Motor neuron (in vitro differentiated cells): ENCODE results near the gene NAIF1. TPM values are rescaled to one million over a fixed set of nuclear protein-coding genes. Genes with fewer than 3 reads are reported as not detected.
"Not testable (repeated sequence)": the region's sequence is repeated elsewhere in the genome, so short reads cannot be mapped to it uniquely, and the experiment has no call there.

Experiments used
- ATAC-seq, 8 experiments: fragments of 200-7000 bp; cut with Tn5 transposase; replicated peaks in 6 of 8; 2 replicates each; pipeline ENCODE4 v1.8.0; 2021; ENCODE audit warnings: mild to moderate bottlenecking in 8 of 8, moderate library complexity in 8 of 8
- H3K27ac ChIP-seq, 2 donors: fragments of 250-450 bp; sonication (Bioruptor Pico); 2 replicates each; pipeline ENCODE4 v1.9.0; 2021; ENCODE audit warnings: antibody characterized with exemption in 2 of 2, mild to moderate bottlenecking in 2 of 2, moderate library complexity in 1 of 2
- H3K4me1 ChIP-seq, 2 donors: fragments of 250-450 bp; sonication (Bioruptor Pico); replicated peaks in 1 of 2; 2 replicates each; pipeline ENCODE4 v1.6.1; 2021; ENCODE audit warnings: antibody characterized with exemption in 2 of 2, mild to moderate bottlenecking in 2 of 2, moderate library complexity in 1 of 2
- H3K4me3 ChIP-seq, 5 donors: fragments of 250-450 bp; sonication (Bioruptor Pico); 2 replicates each; pipeline ENCODE4 v1.9.0; 2021; ENCODE audit warnings: antibody characterized with exemption in 5 of 5, mild to moderate bottlenecking in 5 of 5, moderate library complexity in 4 of 5
- WGBS, 10 experiments: fragments of 450-650 bp; shearing (Covaris generic); methylation state at CpG; one replicate each; pipeline ENCODE4 v1.0.0; 2022; 5-methylcytosine and 5-hydroxymethylcytosine counted together
- in situ Hi-C, 9 experiments: fragments of 400-800 bp; cut with MboI; loops; one replicate each; pipeline ENCODE4 v1.15.0; 2021; ENCODE audit warnings: low sequenced_read_pairs in 9 of 9, low pct_unique_long_range_greater_than_20kb in 2 of 9; ENCODE audit not compliant: unreplicated experiment in 9 of 9
- total RNA-seq, 8 experiments: library from RNA; unstranded; fragments of 300-600 nt; gene quantifications; 2 replicates each; pipeline versions ENCODE4 v1.2.3 to v1.2.4, GENCODE V29; 2022

NAIF1 gene
- total RNA-seq, 8 experiments from 2014 or later = 6.4 to 9.0 (median 8.0) TPM

- Histone ChIP-seq H3K4me1 (peaks cover 5 to 11% of the 10 kb centered on the region in 2 donors), H3K27ac (no peak overlapping the region), H3K4me3 (no peak overlapping the region)
- 27 to 71% (median 40%) methylated on average over 2 to 5 of the region's 7 CpGs; no CpG with 5 or more reads in 3 of the 10 experiments for WGBS, 10 experiments
- in situ Hi-C loops = loop anchor here in 1 of 9 experiments (25.0 kb wide), 1 partner anchor 106 kb away; the partner anchor contains the start of genes DPM2 and PIP5KL1
- ATAC-seq = peak in 2 of 8 experiments; percentile 14 to 43
These were observed 23.7 kb downstream of the NAIF1 start for GRCh38 chr9:128043467-128043868.

GRCh38 chr9:128042043-128042442 is 25.1 kb downstream of the NAIF1 start:
- 12 to 77% (median 29%) methylated on average over 2 to 5 of the region's 7 CpGs; no CpG with 5 or more reads in 5 of the 10 experiments for WGBS, 10 experiments

GRCh38 chr9:128040783-128041182 is 26.3 kb downstream of the NAIF1 start:
- not testable (repeated sequence) for H3K27ac ChIP-seq, ATAC-seq, H3K4me3 ChIP-seq, H3K4me1 ChIP-seq
- 79% methylated on average over 2 of the region's 3 CpGs; no CpG with 5 or more reads in 9 of the 10 experiments for WGBS, 10 experiments
- in situ Hi-C loops = loop anchor here in 1 of 9 experiments (25.0 kb wide), 1 partner anchor 103 kb away; the partner anchor contains the start of genes DPM2 and PIP5KL1

More at GRCh38 chr9:128042043-128042442, 25.1 kb downstream of the NAIF1 start:
- in situ Hi-C loops = loop anchor here in 1 of 9 experiments (25.0 kb wide), 1 partner anchor 105 kb away; the partner anchor contains the start of genes DPM2 and PIP5KL1
- peaks cover 5 to 11% of the 10 kb centered on the region in 2 donors for H3K4me1 ChIP-seq
- H3K27ac ChIP-seq = no peak overlapping the region
- ATAC-seq = peak in 3 of 8 experiments; percentile 45 to 64 (median 61)
- no peak overlapping the region for H3K4me3 ChIP-seq

DNA sequence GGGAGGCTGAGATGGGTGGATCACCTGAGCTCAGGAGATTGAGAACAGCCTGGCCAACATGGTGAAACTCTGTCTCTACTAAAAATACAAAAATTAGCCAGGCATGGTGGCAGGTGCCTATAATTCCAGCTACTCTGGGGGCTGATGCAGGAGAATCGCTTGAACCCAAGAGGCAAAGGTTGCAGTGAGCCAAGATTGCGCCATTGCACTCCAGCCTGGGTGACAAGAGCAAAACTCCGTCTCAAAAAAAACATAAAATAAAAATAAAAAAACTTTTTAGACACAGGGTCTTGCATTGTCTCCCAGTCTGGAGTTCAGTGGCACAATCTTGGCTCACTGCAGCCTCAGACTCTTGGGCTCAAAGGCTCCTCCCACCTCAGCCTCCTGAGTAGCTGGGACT is 30.6 kb downstream of the NAIF1 start:
- not testable (repeated sequence) for H3K4me3 ChIP-seq, H3K27ac ChIP-seq, ATAC-seq, H3K4me1 ChIP-seq
- in situ Hi-C loops = loop anchor here in 2 of 9 experiments (10.0 to 25.0 kb wide), 2 partner anchors 99 to 102 kb away; partner anchors contain the start of genes DPM2 (in 2 of the 2) and PIP5KL1 (in 2 of the 2)
- 17 to 100% (median 87%) methylated on average over 1 to 3 of the region's 3 CpGs; no CpG with 5 or more reads in 1 of the 10 experiments for WGBS, 10 experiments

DNA sequence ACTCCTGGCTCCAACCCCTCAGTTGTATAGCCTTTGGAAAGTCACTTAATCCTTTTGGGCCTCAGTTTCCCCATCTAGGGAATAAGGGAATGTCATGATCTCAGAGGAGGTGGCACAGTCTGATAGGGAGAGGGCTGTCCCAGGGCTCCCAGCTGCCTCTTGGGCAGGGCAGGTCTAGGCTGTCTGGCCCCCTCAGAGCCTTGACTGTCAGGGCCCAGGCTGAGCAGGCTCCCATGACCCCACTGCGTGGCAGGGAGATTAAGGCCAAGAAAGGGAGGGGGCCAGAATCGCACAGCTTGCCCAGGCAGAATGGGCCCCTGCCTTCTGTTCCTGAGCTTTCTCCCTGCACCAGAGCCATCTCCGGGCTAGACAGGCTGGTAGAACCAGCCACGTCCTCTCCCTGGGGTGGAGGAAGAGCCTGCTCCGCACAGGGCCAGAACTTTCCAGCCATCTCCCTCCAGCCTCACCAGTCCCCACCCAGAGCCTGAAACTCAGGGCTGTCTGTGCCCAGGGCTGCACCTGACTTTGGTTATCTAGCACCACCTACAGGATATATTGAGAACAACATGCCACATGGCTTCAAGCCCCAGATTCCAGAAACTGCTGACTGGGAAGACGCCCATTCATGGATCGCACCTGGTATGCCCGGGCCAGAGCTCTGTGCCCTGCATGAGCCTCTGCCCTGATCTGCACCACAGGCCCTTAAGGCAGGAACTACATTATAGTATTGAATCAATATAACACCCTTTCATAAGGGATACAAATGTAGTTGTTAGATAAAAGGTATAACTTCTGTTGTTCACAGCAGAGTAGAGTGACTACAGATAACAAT is 32.1 kb downstream of the NAIF1 start:
- 6 to 15% methylated on average over 3 to 4 of the region's 8 CpGs; no CpG with 5 or more reads in 8 of the 10 experiments for WGBS, 10 experiments
- ATAC-seq = peak; percentile 98 to 99 (median 99)
- in situ Hi-C loops = loop anchor here in 3 of 9 experiments (5.0 to 25.0 kb wide), 3 partner anchors 88 to 100 kb away; partner anchors contain the start of genes DPM2 (in 2 of the 3) and PIP5KL1 (in 2 of the 3)

GRCh38 chr9:128033609-128034008 is 33.5 kb downstream of the NAIF1 start:
- ATAC-seq = no peak
- 20 to 100% (median 80%) methylated on average over 1 to 4 of the region's 4 CpGs; no CpG with 5 or more reads in 3 of the 10 experiments for WGBS, 10 experiments
- H3K4me3 ChIP-seq = no peak overlapping the region
- H3K4me1 ChIP-seq = peaks cover 0 to 3% of the 10 kb centered on the region in 2 donors
- H3K27ac ChIP-seq = no peak overlapping the region
- in situ Hi-C loops = loop anchor here in 3 of 9 experiments (5.0 to 25.0 kb wide), 3 partner anchors 86 to 99 kb away; partner anchors contain the start of genes DPM2 (in 2 of the 3) and PIP5KL1 (in 2 of the 3)

More for the DNA sequence above, 32.1 kb downstream of the NAIF1 start:
- Histone ChIP-seq H3K4me1 (peaks cover 0 to 3% of the 10 kb centered on the region in 2 donors), H3K4me3 (no peak overlapping the region), H3K27ac (no peak overlapping the region)

DNA sequence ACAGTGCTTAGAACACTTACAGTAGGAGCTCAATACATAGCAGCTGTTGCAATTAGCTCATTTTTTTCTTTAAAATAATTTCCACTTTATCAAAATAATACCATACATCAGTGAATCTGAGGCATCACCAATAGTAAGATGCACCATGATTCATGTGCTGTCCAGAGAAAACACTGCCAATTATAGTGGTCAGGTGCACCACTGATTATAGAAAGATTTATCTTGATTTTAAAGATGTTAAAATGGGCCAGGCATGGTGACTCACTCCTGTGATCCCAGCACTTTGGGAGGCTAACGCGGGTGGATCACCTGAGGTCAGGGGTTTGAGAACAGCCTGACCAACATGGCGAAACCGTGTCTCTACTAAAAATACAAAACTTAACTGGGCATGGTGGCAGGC is 39.4 kb downstream of the NAIF1 start:
- in situ Hi-C loops = loop anchor here in 1 of 9 experiments (25.0 kb wide), 1 partner anchor 90 kb away; the partner anchor contains the start of genes DPM2 and PIP5KL1

DNA sequence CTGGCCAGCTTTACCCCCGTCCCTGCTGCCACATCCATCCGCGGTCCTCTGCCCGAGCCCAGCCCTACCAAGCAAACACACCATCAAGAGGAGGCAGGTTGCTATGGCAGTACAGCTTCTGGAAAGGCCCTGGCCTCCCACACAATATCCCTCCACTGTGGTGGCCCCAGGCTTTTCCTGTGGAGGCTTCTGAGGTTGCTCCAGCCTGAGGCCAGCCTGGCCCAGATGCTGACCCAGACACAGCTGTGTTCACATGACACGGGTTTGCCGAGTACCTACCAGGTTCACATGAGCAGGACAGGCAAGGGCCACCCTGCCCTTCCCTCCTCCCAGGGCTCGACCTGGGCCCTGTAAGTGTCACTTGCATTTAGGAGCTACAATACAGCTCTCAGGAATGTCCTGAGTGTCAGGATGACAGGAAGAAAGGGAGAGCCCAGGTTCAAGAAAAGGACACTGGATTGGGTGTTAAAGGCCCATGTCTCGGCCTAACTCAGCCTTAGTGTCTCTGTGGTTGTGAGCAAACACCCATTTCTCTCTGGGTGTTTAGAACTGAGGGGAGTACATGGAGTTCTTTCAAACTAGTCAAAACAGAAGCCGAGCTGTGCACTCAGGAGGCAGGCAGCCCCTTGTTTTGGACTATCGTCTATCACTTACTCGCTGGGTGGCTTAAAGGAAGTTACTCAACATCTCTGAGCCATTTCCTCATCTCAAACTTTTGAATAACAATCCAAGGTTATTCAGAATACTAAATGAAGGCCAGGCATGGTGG is 40.2 kb downstream of the NAIF1 start:
- Histone ChIP-seq H3K4me3 (no peak overlapping the region), H3K4me1 (no peaks in the 10 kb centered on the region), H3K27ac (no peak overlapping the region)
- in situ Hi-C loops = loop anchor here in 1 of 9 experiments (25.0 kb wide), 1 partner anchor 90 kb away; the partner anchor contains the start of genes DPM2 and PIP5KL1
- peak in 6 of 8 experiments; percentile 16 to 73 (median 40) for ATAC-seq
- 38 to 91% (median 79%) methylated on average over 1 to 10 of the region's 11 CpGs; no CpG with 5 or more reads in 1 of the 10 experiments for whole genome bisulfite sequencing, 10 experiments

More for the DNA sequence above, 39.4 kb downstream of the NAIF1 start:
- Histone ChIP-seq H3K4me3 (no peak overlapping the region), H3K27ac (no peak overlapping the region), H3K4me1 (no peaks in the 10 kb centered on the region)
- ATAC-seq = no peak
- 92 to 100% (median 100%) methylated on average over 2 to 4 of the region's 4 CpGs; no CpG with 5 or more reads in 5 of the 10 experiments for WGBS, 10 experiments

DNA sequence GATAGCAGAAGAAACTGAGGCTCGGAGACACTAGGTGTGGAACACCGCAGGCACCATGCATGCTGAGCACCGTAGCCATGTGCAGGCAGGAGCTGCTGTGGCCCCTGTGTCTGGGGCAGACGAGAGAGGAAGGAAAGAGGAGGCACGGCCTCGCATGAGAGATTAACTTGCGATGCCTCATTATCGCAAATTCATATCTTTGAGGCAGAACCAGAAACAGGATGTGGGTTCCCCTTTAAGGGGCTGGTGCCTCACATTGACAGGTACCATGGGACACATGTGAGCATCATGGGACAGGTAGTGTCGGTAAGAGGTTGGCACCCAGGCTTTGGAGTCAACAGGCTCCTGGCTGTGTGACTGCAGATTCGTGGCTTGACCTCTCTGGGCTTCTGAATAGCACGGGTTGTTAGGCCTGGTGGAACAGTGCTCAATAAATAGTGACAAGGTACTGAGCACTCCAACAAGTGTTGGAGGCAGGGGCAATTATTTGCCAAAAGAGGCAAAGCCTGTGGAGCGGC is 40.8 kb downstream of the NAIF1 start:
- no peak for ATAC-seq
- Histone ChIP-seq H3K27ac (no peak overlapping the region), H3K4me1 (no peaks in the 10 kb centered on the region), H3K4me3 (no peak overlapping the region)
- WGBS, 10 experiments = 56 to 94% (median 86%) methylated on average over 1 to 11 of the region's 12 CpGs; no CpG with 5 or more reads in 5 of the 10 experiments
- in situ Hi-C loops = loop anchor here in 1 of 9 experiments (25.0 kb wide), 1 partner anchor 89 kb away; the partner anchor contains the start of genes DPM2 and PIP5KL1

DNA sequence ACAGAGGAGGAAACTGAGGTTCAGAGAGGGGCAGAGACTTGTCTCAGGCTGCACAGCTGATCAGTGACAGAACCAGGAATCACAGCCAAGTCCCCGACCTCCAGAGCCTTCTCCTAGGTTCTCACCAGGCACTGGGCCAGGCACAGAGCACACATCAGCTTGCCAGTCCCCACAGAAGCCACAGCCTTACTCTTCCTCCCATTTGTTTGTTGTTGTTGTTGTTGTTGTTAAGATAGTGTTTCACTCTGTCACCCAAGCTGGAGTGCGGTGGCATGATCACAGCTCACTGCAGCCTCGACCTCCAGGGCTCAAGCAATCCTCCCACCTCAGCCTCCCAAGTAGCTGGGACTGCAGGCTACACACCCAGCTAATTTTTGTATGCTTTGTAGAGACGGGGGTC is 41.4 kb downstream of the NAIF1 start:
- no peak for ATAC-seq
- 20 to 100% (median 76%) methylated on average over 1 to 2 of the region's 4 CpGs; no CpG with 5 or more reads in 5 of the 10 experiments for WGBS, 10 experiments
- in situ Hi-C loops = loop anchor here in 1 of 9 experiments (25.0 kb wide), 1 partner anchor 88 kb away; the partner anchor contains the start of genes DPM2 and PIP5KL1

DNA sequence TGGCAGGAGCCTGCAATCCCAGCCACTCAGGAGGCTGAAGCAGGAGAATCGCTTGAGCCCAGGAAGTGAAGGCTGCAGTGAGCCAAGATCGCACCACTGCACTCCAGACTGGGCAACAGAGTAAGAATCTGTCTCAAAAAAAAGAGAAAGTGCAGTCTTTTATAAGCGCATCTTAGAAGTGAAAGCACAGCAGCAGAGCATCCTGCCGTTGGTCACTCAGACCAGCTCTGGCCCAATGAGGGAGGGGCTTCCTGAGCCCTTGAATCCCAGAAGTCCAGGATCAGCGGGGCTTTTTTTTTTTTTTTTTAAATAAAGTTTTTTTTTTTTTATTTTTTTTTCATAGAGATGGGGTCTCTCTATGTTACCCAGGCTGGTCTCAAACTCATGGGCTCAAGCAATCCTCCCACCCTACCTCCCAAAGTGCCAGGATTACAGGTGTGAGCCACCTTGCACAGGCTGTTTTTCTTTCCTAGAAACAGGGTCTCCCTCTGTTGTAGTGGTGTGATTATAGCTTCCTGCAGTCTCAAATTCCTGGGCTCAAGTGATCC is 42.3 kb downstream of the NAIF1 start:
- WGBS, 10 experiments = 47 to 100% (median 91%) methylated on average over 1 to 4 of the region's 5 CpGs; no CpG with 5 or more reads in 2 of the 10 experiments

More for the DNA sequence above, 41.4 kb downstream of the NAIF1 start:
- H3K27ac ChIP-seq = no peak overlapping the region
- no peak overlapping the region for H3K4me3 ChIP-seq
- H3K4me1 ChIP-seq = no peaks in the 10 kb centered on the region

More for the DNA sequence above, 42.3 kb downstream of the NAIF1 start:
- ATAC-seq = no peak
- Histone ChIP-seq H3K4me1 (no peaks in the 10 kb centered on the region), H3K4me3 (no peak overlapping the region), H3K27ac (no peak overlapping the region)
- in situ Hi-C loops = loop anchor here in 1 of 9 experiments (25.0 kb wide), 1 partner anchor 88 kb away; the partner anchor contains the start of genes DPM2 and PIP5KL1
